Mesenchymal stem cell (in vitro differentiated cells and primary cell): Measurements from ENCODE around the gene PLXNA1. TPM values are rescaled to one million over a fixed set of nuclear protein-coding genes. Genes with fewer than 3 reads are reported as not detected.

Experiments
- DNase-seq: peaks from one replicate; pipeline ENCODE4 v3.0.0-alpha.2; 2013
- H2AFZ ChIP-seq: one replicate; pipeline ENCODE4 v1.6.1; 2013; ENCODE audit warnings: low read depth, mild to moderate bottlenecking, control low read depth, inconsistent platforms, low read length, moderate library complexity
- H2AK5ac ChIP-seq: 2 replicates; pipeline ENCODE4 v1.6.1; 2013; ENCODE audit warnings: low read length, moderate library complexity, mild to moderate bottlenecking, inconsistent platforms; ENCODE audit not compliant: severe bottlenecking
- H2BK120ac ChIP-seq: one replicate; pipeline ENCODE4 v1.6.1; 2013; ENCODE audit warnings: low read depth, mild to moderate bottlenecking, inconsistent platforms, low read length, moderate library complexity
- H2BK12ac ChIP-seq, 2 experiments: one replicate each; pipeline ENCODE4 v1.6.1; 2013; ENCODE audit warnings: inconsistent platforms in 2 of 2, low read length in 2 of 2, mild to moderate bottlenecking in 2 of 2, moderate library complexity in 2 of 2, control low read depth in 1 of 2
- H2BK15ac ChIP-seq: one replicate; pipeline ENCODE4 v1.6.1; 2013; ENCODE audit warnings: mild to moderate bottlenecking, low read depth, inconsistent platforms; ENCODE audit not compliant: poor library complexity, severe bottlenecking
- H2BK5ac ChIP-seq: 2 replicates; pipeline ENCODE4 v1.6.1; 2013; ENCODE audit warnings: low read depth, mild to moderate bottlenecking, low read length, control low read depth, inconsistent platforms; ENCODE audit not compliant: poor library complexity, severe bottlenecking
- H3K14ac ChIP-seq, 2 experiments: one replicate each; pipeline ENCODE4 v1.6.1; 2013; ENCODE audit warnings: inconsistent platforms in 2 of 2, low read length in 2 of 2, control low read depth in 1 of 2, mild to moderate bottlenecking in 1 of 2, moderate library complexity in 1 of 2
- H3K18ac ChIP-seq, 2 experiments: one replicate each; pipeline ENCODE4 v1.6.1; 2013; ENCODE audit warnings: inconsistent platforms in 2 of 2, low read length in 2 of 2, control low read depth in 1 of 2, low read depth in 1 of 2, mild to moderate bottlenecking in 1 of 2
- H3K23ac ChIP-seq, 2 experiments: one replicate each; pipeline ENCODE4 v1.6.1; 2013; ENCODE audit warnings: inconsistent platforms in 2 of 2, low read length in 2 of 2, mild to moderate bottlenecking in 2 of 2, moderate library complexity in 2 of 2, control low read depth in 1 of 2
- H3K27ac ChIP-seq: 2 replicates; pipeline ENCODE4 v1.5.1; 2013; ENCODE audit warnings: mild to moderate bottlenecking, moderate library complexity, low read length, control low read depth, inconsistent platforms; ENCODE audit not compliant: poor library complexity, severe bottlenecking
- H3K27me3 ChIP-seq, 2 experiments: 2 replicates each; pipeline versions ENCODE4 v1.6.1 to v1.7.0; 2013; ENCODE audit warnings: low read length in 2 of 2, mild to moderate bottlenecking in 2 of 2, moderate library complexity in 2 of 2, control low read depth in 1 of 2, inconsistent platforms in 1 of 2; ENCODE audit not compliant: control insufficient read depth in 1 of 2, insufficient read depth in 1 of 2
- H3K36me3 ChIP-seq, 2 experiments: 2 replicates each; pipeline versions ENCODE4 v1.6.1 to v1.7.0; 2013; ENCODE audit warnings: low read length in 2 of 2, control low read depth in 1 of 2, inconsistent platforms in 1 of 2, low read depth in 1 of 2, mild to moderate bottlenecking in 1 of 2; ENCODE audit not compliant: insufficient read depth in 2 of 2, control insufficient read depth in 1 of 2
- H3K4ac ChIP-seq, 2 experiments: one replicate each; pipeline ENCODE4 v1.6.1; 2013; ENCODE audit warnings: inconsistent platforms in 2 of 2, low read length in 2 of 2, mild to moderate bottlenecking in 2 of 2, moderate library complexity in 2 of 2, control low read depth in 1 of 2, low read depth in 1 of 2
- H3K4me1 ChIP-seq: 2 replicates; pipeline ENCODE4 v1.6.1; 2013; ENCODE audit warnings: low read depth, low read length, control low read depth; ENCODE audit not compliant: control insufficient read depth, insufficient read depth
- H3K4me2 ChIP-seq: 2 replicates; pipeline ENCODE4 v1.6.1; 2013; ENCODE audit warnings: low read length, mild to moderate bottlenecking, inconsistent platforms; ENCODE audit not compliant: poor library complexity, severe bottlenecking
- H3K4me3 ChIP-seq, 2 experiments: 2 replicates each; pipeline versions ENCODE4 v1.5.1 to v1.7.0; 2013; ENCODE audit warnings: low read length in 2 of 2, mild to moderate bottlenecking in 2 of 2, control low read depth in 1 of 2, low read depth in 1 of 2; ENCODE audit not compliant: insufficient read depth in 1 of 2
- H3K79me1 ChIP-seq: replicated peaks from 2 replicates; pipeline ENCODE4 v1.6.1; 2013; ENCODE audit warnings: mild to moderate bottlenecking, control low read depth, low read length, inconsistent platforms; ENCODE audit not compliant: poor library complexity, severe bottlenecking
- H3K9ac ChIP-seq: 2 replicates; pipeline ENCODE4 v1.7.0; 2013; ENCODE audit warnings: mild to moderate bottlenecking, low read length, moderate library complexity
- H3K9me3 ChIP-seq: 2 replicates; pipeline ENCODE4 v1.7.0; 2013; ENCODE audit warnings: mild to moderate bottlenecking, low read length; ENCODE audit not compliant: control insufficient read depth
- H4K8ac ChIP-seq: one replicate; pipeline ENCODE4 v1.6.1; 2013; ENCODE audit warnings: inconsistent platforms, mild to moderate bottlenecking, low read length, moderate library complexity
- H4K91ac ChIP-seq: one replicate; pipeline ENCODE4 v1.6.1; 2013; ENCODE audit warnings: mild to moderate bottlenecking, low read length, inconsistent platforms
- WGBS: methylation state at CpG from one replicate; pipeline ENCODE4 v1.1.7; 2013; ENCODE audit warnings: mixed read lengths; 5-methylcytosine and 5-hydroxymethylcytosine counted together
- polyA plus RNA-seq, 2 experiments: library from polyadenylated mRNA; stranded (reverse); fragments of 200-250 nt; gene quantifications; one replicate each; pipeline ENCODE4 v1.2.3, GENCODE V29; 2013

PLXNA1 gene
- polyA plus RNA-seq (2013, experiment 1 of 2) = 51.0 TPM
- polyA plus RNA-seq (2013, experiment 2 of 2) = 49.9 TPM

GRCh38 chr3:126982471-126983175 is at the start of gene PLXNA1:
PLXNA1 (plus strand) TSS chr3:126983115; CDS start chr3:126988594, 5,479 bp downstream.
- Histone ChIP-seq H2BK15ac (no peak within 1 kb of the TSS), H3K27me3 (no peaks in the 10 kb centered on the region), H3K4me3 (peak within 1 kb of the TSS; percentile 86 to 87), H2BK5ac (peak within 1 kb of the TSS; percentile 24), H2BK12ac (peak within 1 kb of the TSS; percentile 8 to 90), H3K9ac (peak within 1 kb of the TSS; percentile 86), H3K4ac (peak within 1 kb of the TSS; percentile 82 to 94), H3K14ac (peak within 1 kb of the TSS in 1 of 2 experiments; percentile 84), H3K23ac (peak within 1 kb of the TSS in 1 of 2 experiments; percentile 84), H3K9me3 (no peaks in the 10 kb centered on the region), H3K36me3 (peaks cover 0 to 8% of the 10 kb centered on the region in 2 experiments), H2AFZ (peak within 1 kb of the TSS; percentile 74), H3K4me1 (peaks cover 42% of the 10 kb centered on the region), H2AK5ac (no peak within 1 kb of the TSS), H4K8ac (peak within 1 kb of the TSS; percentile 93), H3K27ac (no peak within 1 kb of the TSS), H3K79me1 (peaks cover 10% of the 10 kb centered on the region), H2BK120ac (peak within 1 kb of the TSS; percentile 89), H3K4me2 (peak within 1 kb of the TSS; percentile 86), H3K18ac (peak within 1 kb of the TSS; percentile 81 to 92), H4K91ac (peak within 1 kb of the TSS; percentile 96)
- WGBS = 0% methylated on average over 51 of the region's 89 CpGs
- DNase-seq = peak; percentile 87

- Histone ChIP-seq H4K91ac (no peak overlapping the region), H3K36me3 (peaks cover 0 to 4% of the 10 kb centered on the region in 2 experiments), H2BK15ac (no peak overlapping the region), H2BK12ac (peak overlapping the region in 1 of 2 experiments; percentile 87), H3K18ac (peak overlapping the region; percentile 61 to 88), H2AFZ (no peak overlapping the region), H3K23ac (no peak overlapping the region), H3K27me3 (no peaks in the 10 kb centered on the region), H3K79me1 (peaks cover 2% of the 10 kb centered on the region), H3K4me3 (no peak overlapping the region), H3K9ac (no peak overlapping the region), H3K4ac (peak overlapping the region; percentile 59 to 71), H3K4me2 (no peak overlapping the region), H3K9me3 (no peaks in the 10 kb centered on the region), H3K27ac (peak overlapping the region; percentile 62), H3K14ac (peak overlapping the region in 1 of 2 experiments; percentile 53), H2BK120ac (no peak overlapping the region), H4K8ac (no peak overlapping the region), H3K4me1 (peaks cover 24% of the 10 kb centered on the region), H2AK5ac (no peak overlapping the region), H2BK5ac (no peak overlapping the region)
- 4% methylated on average over 4 of the region's 4 CpGs for WGBS
- DNase-seq = peak; percentile 83
Measured at GRCh38 chr3:126934031-126934531, 48.8 kb upstream of the PLXNA1 start.

GRCh38 chr3:126934991-126935390 is 47.9 kb upstream of the PLXNA1 start:
- Histone ChIP-seq H3K4me1 (peaks cover 22% of the 10 kb centered on the region), H2AFZ (no peak overlapping the region), H2BK12ac (peak overlapping the region; percentile 41 to 84), H2BK15ac (no peak overlapping the region), H3K4me3 (no peak overlapping the region), H3K27me3 (no peaks in the 10 kb centered on the region), H3K18ac (peak overlapping the region; percentile 2 to 17), H3K9ac (no peak overlapping the region), H2AK5ac (no peak overlapping the region), H3K27ac (no peak overlapping the region), H2BK5ac (no peak overlapping the region), H3K36me3 (peaks cover 0 to 4% of the 10 kb centered on the region in 2 experiments), H3K4me2 (no peak overlapping the region), H4K8ac (no peak overlapping the region), H3K14ac (no peak overlapping the region), H3K9me3 (no peaks in the 10 kb centered on the region), H3K4ac (peak overlapping the region in 1 of 2 experiments; percentile 16), H4K91ac (peak overlapping the region; percentile 36), H3K79me1 (peaks cover 2% of the 10 kb centered on the region), H2BK120ac (peak overlapping the region; percentile 1), H3K23ac (no peak overlapping the region)
- WGBS = 97% methylated on average over 8 of the region's 8 CpGs
- DNase-seq = no peak
